CD4-positive, alpha-beta T cell treated with Interleukin-1 beta for 1 hour (primary cell): ENCODE results near the gene TMEM156.
"Not testable (repeated sequence)": the region's sequence is repeated elsewhere in the genome, so short reads cannot be mapped to it uniquely, and the experiment has no call there.

ENCODE experiments used
- DNase-seq, 2 donors: peaks; one replicate each; pipeline ENCODE4 v3.0.0-alpha.2; 2020 to 2022

The TMEM156 gene

GRCh38 chr4:38988353-38988752 is 43.9 kb downstream of the TMEM156 start:
- DNase-seq, result not testable (repeated sequence)

- no peak for DNase-seq
Measured at GRCh38 chr4:38987491-38987890, 44.7 kb downstream of the TMEM156 start.

DNA sequence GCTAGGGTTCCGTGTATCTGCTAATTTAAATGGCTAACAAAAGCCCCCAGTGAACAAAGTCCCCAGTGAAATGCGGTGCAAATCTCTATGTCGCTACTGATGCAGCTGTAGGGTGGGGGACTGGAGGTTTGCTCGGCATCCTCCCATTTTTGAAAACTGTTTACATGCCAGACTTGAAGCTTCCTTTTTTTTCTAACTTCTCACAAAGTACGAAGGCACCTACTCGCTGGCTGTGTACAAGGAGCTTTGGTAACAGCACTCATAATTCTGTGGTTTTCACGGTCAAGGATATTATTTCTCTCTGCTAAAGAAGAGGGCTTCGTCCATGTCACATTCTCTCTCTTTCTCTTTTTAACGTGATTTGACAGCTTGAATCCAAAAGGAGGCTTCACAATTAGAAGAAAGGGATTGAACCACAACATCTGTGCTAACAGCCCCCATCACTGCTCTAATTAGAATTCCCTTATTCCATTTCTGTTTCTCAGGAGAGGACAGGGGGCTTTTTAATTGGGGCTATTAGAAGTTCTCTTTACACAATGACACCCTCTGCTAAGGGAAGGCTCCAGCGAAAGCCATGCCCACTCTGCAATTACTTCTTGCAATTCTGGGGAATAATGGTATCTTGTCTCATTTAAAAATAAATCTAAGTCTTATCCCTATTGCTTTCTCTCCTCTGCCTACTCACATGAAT is 46.7 kb downstream of the TMEM156 start:
- no peak for DNase-seq

- no peak for DNase-seq
Measured at GRCh38 chr4:38983787-38984598, 48.2 kb downstream of the TMEM156 start.

DNA sequence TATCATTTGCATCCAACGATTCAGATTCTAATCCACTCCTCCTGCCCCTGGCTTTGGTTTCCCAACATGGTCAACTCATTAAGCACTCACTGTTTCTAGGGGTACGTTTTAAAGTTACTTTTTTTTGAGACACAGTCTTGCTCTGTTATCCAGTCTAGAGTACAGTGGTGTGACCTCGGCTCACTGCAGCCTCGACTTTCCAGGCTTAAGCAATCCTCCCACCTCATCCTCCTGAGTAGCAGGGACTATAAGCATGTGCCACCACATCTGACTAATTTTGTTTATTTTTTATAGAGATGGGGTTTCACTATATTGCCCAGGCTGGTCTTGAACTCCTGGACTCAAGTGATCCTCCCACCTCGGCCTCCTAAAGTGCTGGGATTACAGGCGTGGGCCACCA is 48.9 kb downstream of the TMEM156 start:
- no peak for DNase-seq

DNA sequence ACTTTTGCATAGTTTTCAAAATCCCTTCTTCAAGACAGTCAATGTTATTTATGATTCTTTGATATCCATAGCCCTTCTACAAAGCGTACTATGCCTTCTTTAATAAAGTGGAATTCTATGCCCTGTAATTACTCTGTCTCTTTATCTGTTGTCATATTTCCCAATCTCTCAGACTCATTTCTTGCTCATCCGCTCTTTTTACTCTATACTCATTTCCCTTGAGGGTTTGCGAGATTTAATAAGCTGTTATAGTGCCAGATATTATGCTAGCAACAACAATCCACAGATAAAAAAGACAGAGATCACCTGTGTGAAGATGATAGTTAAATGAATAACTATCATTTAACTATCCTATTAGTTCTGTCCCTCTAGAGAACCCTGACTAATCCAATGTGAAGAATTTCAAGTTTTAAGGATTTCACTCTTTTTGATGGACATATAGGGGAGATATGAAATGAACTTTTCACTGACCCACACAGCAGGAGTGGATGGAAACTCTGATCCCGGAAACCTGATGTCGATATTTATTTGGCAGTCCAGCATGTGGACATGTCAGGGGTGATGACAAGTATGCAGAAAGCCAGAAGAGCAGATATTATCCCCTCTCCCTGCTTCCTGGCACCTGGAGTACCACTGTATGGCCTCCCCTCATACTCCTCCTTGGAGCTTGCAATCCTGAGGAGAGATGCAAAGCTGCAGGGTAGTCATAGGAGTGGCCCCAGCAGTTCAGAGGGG is 49.7 kb downstream of the TMEM156 start:
- DNase-seq, result no peak

GRCh38 chr4:38980903-38981676 is 51.1 kb downstream of the TMEM156 start:
- DNase-seq, result no peak

GRCh38 chr4:38979511-38980230 is 52.5 kb downstream of the TMEM156 start:
- no peak for DNase-seq

GRCh38 chr4:38979081-38979480 is 53.1 kb downstream of the TMEM156 start:
- no peak for DNase-seq

GRCh38 chr4:38976308-38976707 is 55.9 kb downstream of the TMEM156 start:
- DNase-seq, result no peak

DNA sequence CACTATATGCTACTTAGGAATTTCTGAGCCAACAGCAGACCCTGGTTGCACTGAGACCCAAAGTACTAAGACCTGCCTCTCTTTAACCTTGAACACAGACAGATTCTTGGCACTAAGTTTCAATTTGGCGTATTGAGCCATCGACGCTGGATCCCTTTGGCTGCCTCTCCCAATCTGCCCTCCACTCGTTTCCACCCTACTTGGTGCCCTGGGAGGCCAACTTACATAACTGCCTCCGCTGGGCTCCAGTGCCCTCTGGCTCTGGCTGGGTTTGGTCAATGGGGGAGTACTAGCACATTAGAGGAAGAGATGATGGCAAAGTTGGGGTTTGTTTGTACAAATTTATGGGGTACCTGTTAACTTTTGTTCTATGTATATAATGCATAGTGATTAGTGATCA is 63.5 kb downstream of the TMEM156 start:
- no peak for DNase-seq

- no peak for DNase-seq
Measured at GRCh38 chr4:38967260-38968095, 64.7 kb downstream of the TMEM156 start.

- no peak for DNase-seq
Measured at GRCh38 chr4:38965866-38966265, 66.3 kb downstream of the TMEM156 start.

DNA sequence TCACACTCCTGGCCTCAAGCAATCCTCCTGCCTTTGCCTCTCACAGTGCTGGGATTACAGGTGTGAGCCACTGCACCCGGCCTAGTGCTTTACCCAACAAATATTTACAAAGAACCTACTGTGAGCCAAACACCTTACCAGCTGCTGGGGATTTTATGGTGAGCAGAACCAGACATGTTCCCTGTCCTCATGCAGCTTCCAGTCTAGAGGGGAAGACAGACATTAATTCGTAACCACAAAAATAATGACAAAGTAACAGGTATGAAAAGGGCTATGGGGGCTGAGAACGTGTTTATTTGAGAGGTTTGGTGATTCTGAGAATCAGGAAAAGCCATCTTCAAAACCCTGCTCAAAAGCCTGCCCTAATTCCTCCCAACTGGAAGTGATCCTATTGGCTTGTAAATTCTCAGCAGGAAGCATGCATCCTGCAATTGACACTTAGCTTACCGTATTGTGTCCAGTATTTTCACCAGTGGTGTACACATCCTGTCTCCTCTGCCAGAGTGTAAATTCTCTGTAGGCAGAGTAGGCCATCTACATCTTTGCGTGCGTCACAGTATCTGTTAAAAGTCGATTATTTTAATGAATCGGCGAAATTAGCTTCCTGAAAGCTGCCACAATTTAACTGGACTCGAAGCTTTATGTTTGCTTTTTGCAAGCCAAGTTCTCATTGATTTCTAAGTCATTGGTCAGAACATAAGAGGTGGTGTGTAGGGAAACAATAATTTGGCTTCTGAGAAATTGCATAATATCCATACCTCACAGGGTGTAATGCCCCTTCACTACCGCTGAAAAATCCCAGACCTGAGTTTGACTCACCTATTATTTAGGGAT is 67.0 kb downstream of the TMEM156 start:
- DNase-seq, result no peak

- DNase-seq, result not testable (repeated sequence)
Measured at GRCh38 chr4:38959248-38959647, 73.0 kb downstream of the TMEM156 start.

DNA sequence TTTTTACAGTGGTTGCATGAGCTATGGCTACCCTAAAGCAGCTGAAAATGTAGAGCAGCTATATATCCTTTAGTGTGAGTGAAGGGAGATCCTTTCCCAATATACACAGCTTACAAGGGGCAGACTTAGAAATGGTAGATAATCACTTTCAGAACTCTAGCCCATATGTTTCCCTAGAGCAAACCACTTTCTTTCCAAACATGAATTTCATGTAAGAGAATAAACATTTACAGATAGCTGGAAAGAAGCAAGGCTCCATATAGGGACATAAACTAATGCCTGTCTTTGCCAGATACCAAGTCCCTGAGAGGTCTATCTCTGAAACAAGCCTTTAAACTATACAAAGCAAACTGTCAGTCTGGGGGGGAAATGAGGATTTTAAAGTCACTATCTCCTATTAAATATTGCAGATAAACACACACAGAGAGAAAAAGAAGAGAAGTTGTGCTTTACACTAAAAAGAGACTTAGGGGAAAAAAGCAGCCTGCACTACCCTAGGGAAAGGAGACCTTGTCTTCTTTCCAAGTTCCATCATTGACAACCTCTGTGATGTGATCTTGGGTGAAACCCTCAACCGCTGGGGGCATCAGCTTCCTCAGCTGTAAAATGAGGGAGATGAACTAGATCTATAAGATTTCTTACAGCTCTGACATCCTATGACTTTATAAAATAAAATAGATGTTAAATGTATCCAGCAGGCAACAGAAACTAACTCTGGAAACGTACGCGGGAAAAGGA is 73.6 kb downstream of the TMEM156 start:
- no peak for DNase-seq

DNA sequence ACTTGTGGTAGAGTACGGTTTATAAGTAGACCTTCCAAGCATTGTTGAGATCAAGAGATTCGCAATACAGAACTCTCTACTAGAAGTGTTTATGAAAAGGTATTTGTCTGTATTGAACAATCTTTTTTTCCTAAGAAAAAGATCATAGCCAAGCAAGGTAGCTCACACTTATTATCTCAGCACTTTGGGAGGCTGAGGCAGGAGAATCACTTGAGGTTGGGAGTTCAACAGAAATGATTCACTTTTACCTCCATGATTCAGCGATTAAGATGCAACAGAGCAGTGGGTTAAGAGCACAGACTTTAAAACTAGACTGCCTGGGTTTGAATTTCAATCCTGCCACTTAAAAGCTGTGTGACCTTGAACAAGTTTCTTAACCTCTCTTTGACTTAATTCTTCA is 74.3 kb downstream of the TMEM156 start:
- DNase-seq, result no peak

- DNase-seq, result no peak
Measured at GRCh38 chr4:38957261-38957815, 74.9 kb downstream of the TMEM156 start.

- no peak for DNase-seq
Measured at GRCh38 chr4:38955957-38956356, 76.3 kb downstream of the TMEM156 start.
